ENCODE results near the gene MGLL.

MGLL gene

DNA sequence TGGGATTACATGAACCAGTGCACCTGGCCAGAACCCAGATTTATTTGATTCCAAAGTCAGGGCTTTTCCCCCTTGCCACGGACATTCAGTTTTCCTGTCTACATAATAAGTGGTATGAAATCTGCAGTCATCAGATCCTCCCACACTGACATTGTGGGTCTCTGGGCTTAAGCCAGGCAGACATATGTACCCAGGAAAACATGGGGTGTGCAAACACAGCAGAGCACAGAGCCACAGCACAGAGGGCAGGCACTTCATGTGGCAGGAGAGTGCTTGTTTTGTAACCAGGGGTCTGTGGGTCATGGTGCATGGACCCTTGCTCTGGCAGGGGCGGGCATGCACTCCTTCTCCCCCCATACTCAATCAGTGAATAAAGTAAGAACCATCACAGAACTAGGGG, 155.6 kb downstream of the MGLL start:
- H3K4me1 ChIP-seq (ENCODE audit: insufficient read depth, low read length) = peaks cover 7% of the 10 kb centered on the region
- no peak overlapping the region for H3K4me3 ChIP-seq (ENCODE audit: low read depth in 1 of 2, low read length in 2 of 2)
- no peak overlapping the region for H3K9ac ChIP-seq (ENCODE audit: low read depth, low read length)
- H4K20me1 ChIP-seq (ENCODE audit: insufficient read depth, low read length) = no peaks in the 10 kb centered on the region
- DNase-seq = no peak
- no peaks in the 10 kb centered on the region for H3K9me3 ChIP-seq (ENCODE audit: insufficient read depth, low read length, severe bottlenecking)
- H3K4me2 ChIP-seq (ENCODE audit: insufficient read depth, low read length) = no peak overlapping the region
- TF ChIP-seq, protein P1, sequence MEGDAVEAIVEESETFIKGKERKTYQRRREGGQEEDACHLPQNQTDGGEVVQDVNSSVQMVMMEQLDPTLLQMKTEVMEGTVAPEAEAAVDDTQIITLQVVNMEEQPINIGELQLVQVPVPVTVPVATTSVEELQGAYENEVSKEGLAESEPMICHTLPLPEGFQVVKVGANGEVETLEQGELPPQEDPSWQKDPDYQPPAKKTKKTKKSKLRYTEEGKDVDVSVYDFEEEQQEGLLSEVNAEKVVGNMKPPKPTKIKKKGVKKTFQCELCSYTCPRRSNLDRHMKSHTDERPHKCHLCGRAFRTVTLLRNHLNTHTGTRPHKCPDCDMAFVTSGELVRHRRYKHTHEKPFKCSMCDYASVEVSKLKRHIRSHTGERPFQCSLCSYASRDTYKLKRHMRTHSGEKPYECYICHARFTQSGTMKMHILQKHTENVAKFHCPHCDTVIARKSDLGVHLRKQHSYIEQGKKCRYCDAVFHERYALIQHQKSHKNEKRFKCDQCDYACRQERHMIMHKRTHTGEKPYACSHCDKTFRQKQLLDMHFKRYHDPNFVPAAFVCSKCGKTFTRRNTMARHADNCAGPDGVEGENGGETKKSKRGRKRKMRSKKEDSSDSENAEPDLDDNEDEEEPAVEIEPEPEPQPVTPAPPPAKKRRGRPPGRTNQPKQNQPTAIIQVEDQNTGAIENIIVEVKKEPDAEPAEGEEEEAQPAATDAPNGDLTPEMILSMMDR (IDR thresholded peaks at IDR 0.05; ENCODE audit: borderline replicate concordance, extremely low read depth, low read length, poor library complexity, severe bottlenecking) = no peak
- no peak for TF ChIP-seq EZH2 (IDR thresholded peaks at IDR 0.05; ENCODE audit: borderline replicate concordance, low read depth, low read length, severe bottlenecking)
- no peak overlapping the region for H2AFZ ChIP-seq (ENCODE audit: low read depth, low read length)
- H3K27me3 ChIP-seq (ENCODE audit: insufficient read depth, low read length, poor library complexity) = peaks cover 3% of the 10 kb centered on the region
- H3K79me2 ChIP-seq (ENCODE audit: insufficient read depth, low read length) = peaks cover 2% of the 10 kb centered on the region; the same call in 1 of the 2 replicates
- H3K27ac ChIP-seq (ENCODE audit: low read length) = no peak overlapping the region
- no peak for ATAC-seq (ENCODE audit: insufficient read depth, low read depth)
- H3K36me3 ChIP-seq (ENCODE audit: insufficient read depth, low read length) = no peaks in the 10 kb centered on the region

DNA sequence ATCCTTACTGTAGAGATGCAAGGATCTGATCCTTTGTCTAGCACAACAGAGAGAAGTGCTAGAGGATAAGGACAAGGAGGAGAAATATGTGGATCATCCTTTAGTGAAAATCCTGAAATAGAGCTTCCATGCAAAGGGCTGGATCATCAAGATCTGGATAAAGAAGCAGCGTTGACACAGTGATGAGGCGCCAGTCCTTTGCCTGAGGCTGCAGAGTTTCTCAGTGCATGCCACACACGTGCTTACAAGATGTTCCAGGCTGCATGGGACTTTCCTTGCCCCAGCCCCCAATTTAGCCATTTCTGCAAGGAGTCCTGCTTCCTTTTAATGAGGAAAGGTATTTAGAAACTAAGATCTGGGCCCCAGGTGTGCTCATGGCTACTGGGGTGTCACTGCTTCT, 156.7 kb downstream of the MGLL start:
- no peak overlapping the region for H3K4me3 ChIP-seq (ENCODE audit: low read depth in 1 of 2, low read length in 2 of 2)
- ATAC-seq (ENCODE audit: insufficient read depth, low read depth) (no peak), DNase-seq (no peak)
- H3K79me2 ChIP-seq (ENCODE audit: insufficient read depth, low read length) = no peaks in the 10 kb centered on the region
- peaks cover 8% of the 10 kb centered on the region for H3K27me3 ChIP-seq (ENCODE audit: insufficient read depth, low read length, poor library complexity)
- no peak overlapping the region for H3K4me2 ChIP-seq (ENCODE audit: insufficient read depth, low read length)
- no peak overlapping the region for H3K27ac ChIP-seq (ENCODE audit: low read length)
- no peaks in the 10 kb centered on the region for H3K9me3 ChIP-seq (ENCODE audit: insufficient read depth, low read length, severe bottlenecking)
- H3K36me3 ChIP-seq (ENCODE audit: insufficient read depth, low read length) = no peaks in the 10 kb centered on the region
- no peak overlapping the region for H3K9ac ChIP-seq (ENCODE audit: low read depth, low read length)
- no peaks in the 10 kb centered on the region for H4K20me1 ChIP-seq (ENCODE audit: insufficient read depth, low read length)
- no peak for TF ChIP-seq EZH2 (IDR thresholded peaks at IDR 0.05; ENCODE audit: borderline replicate concordance, low read depth, low read length, severe bottlenecking)
- TF ChIP-seq, protein P1 (IDR thresholded peaks at IDR 0.05; ENCODE audit: borderline replicate concordance, extremely low read depth, low read length, poor library complexity, severe bottlenecking) = no peak
- no peaks in the 10 kb centered on the region for H3K4me1 ChIP-seq (ENCODE audit: insufficient read depth, low read length)
- H2AFZ ChIP-seq (ENCODE audit: low read depth, low read length) = no peak overlapping the region

- no peaks in the 10 kb centered on the region for H3K4me1 ChIP-seq (ENCODE audit: insufficient read depth, low read length)
- TF ChIP-seq EZH2 (IDR thresholded peaks at IDR 0.05; ENCODE audit: borderline replicate concordance, low read depth, low read length, severe bottlenecking) = no peak
- TF ChIP-seq, protein P1 (IDR thresholded peaks at IDR 0.05; ENCODE audit: borderline replicate concordance, extremely low read depth, low read length, poor library complexity, severe bottlenecking) = no peak
Observed at GRCh38 chr3:127665165-127665564, 157.2 kb downstream of the MGLL start.

GRCh38 chr3:127663151-127663550, 159.2 kb downstream of the MGLL start:
- no peak for ATAC-seq (ENCODE audit: insufficient read depth, low read depth)
- Histone ChIP-seq H3K4me3 (ENCODE audit: low read depth in 1 of 2, low read length in 2 of 2) (no peak overlapping the region), H3K79me2 (ENCODE audit: insufficient read depth, low read length) (no peaks in the 10 kb centered on the region), H3K9me3 (ENCODE audit: insufficient read depth, low read length, severe bottlenecking) (no peaks in the 10 kb centered on the region), H4K20me1 (ENCODE audit: insufficient read depth, low read length) (no peaks in the 10 kb centered on the region), H3K4me1 (ENCODE audit: insufficient read depth, low read length) (no peaks in the 10 kb centered on the region), H3K27me3 (ENCODE audit: insufficient read depth, low read length, poor library complexity) (peaks cover 10% of the 10 kb centered on the region), H3K27ac (ENCODE audit: low read length) (no peak overlapping the region), H3K9ac (ENCODE audit: low read depth, low read length) (no peak overlapping the region), H3K36me3 (ENCODE audit: insufficient read depth, low read length) (no peaks in the 10 kb centered on the region), H2AFZ (ENCODE audit: low read depth, low read length) (no peak overlapping the region), H3K4me2 (ENCODE audit: insufficient read depth, low read length) (no peak overlapping the region)
- TF ChIP-seq, protein P1 (IDR thresholded peaks at IDR 0.05; ENCODE audit: borderline replicate concordance, extremely low read depth, low read length, poor library complexity, severe bottlenecking) = no peak
- no peak for TF ChIP-seq EZH2 (IDR thresholded peaks at IDR 0.05; ENCODE audit: borderline replicate concordance, low read depth, low read length, severe bottlenecking)
- DNase-seq = no peak

More at GRCh38 chr3:127665165-127665564, 157.2 kb downstream of the MGLL start:
- DNase-seq = no peak
- Histone ChIP-seq H3K4me2 (ENCODE audit: insufficient read depth, low read length) (no peak overlapping the region), H4K20me1 (ENCODE audit: insufficient read depth, low read length) (no peaks in the 10 kb centered on the region), H3K27ac (ENCODE audit: low read length) (no peak overlapping the region), H3K27me3 (ENCODE audit: insufficient read depth, low read length, poor library complexity) (peaks cover 10% of the 10 kb centered on the region), H2AFZ (ENCODE audit: low read depth, low read length) (no peak overlapping the region), H3K36me3 (ENCODE audit: insufficient read depth, low read length) (no peaks in the 10 kb centered on the region), H3K4me3 (ENCODE audit: low read depth in 1 of 2, low read length in 2 of 2) (no peak overlapping the region), H3K9me3 (ENCODE audit: insufficient read depth, low read length, severe bottlenecking) (no peaks in the 10 kb centered on the region), H3K79me2 (ENCODE audit: insufficient read depth, low read length) (no peaks in the 10 kb centered on the region), H3K9ac (ENCODE audit: low read depth, low read length) (no peak overlapping the region)
- no peak for ATAC-seq (ENCODE audit: insufficient read depth, low read depth)
